Transverse colon (tissue), 4 donors: ENCODE measurements around the gene SFTPA1. TPM values are rescaled to one million over a fixed set of nuclear protein-coding genes. Genes with fewer than 3 reads are reported as not detected.
"Not testable (repeated sequence)": the region's sequence is repeated elsewhere in the genome, so short reads cannot be mapped to it uniquely, and the experiment has no call there.

Experiments used
- DNase-seq: peaks from one replicate; pipeline ENCODE4 v3.0.0-alpha.2; 2019
- H3K27ac ChIP-seq, 4 donors: fragments of 200-600 bp; sonication (generic); 2 replicates each; pipeline ENCODE4 v1.5.1; 2016 to 2018; ENCODE audit warnings: inconsistent platforms in 4 of 4
- H3K27me3 ChIP-seq: fragments of 200-600 bp; sonication (generic); 2 replicates; pipeline ENCODE4 v1.5.1; 2017; ENCODE audit warnings: inconsistent platforms
- H3K36me3 ChIP-seq, 4 donors: fragments of 200-600 bp; sonication (generic); 2 replicates each; pipeline ENCODE4 v1.5.1; 2017 to 2019; ENCODE audit warnings: inconsistent platforms in 4 of 4
- H3K4me1 ChIP-seq, 4 donors: fragments of 200-600 bp; sonication (generic); 2 replicates each; pipeline ENCODE4 v1.5.1; 2017 to 2020; ENCODE audit warnings: inconsistent platforms in 4 of 4
- H3K4me3 ChIP-seq, 4 donors: fragments of 200-600 bp; sonication (generic); 1 replicate in 1 of 4; 2 replicates in 3 of 4; pipeline versions ENCODE4 v1.5.1 to v1.6.1; 2017 to 2019; ENCODE audit warnings: inconsistent platforms in 4 of 4
- H3K9me3 ChIP-seq, 2 donors: fragments of 200-600 bp; sonication (generic); 2 replicates each; pipeline ENCODE4 v1.5.1; 2017 to 2019; ENCODE audit warnings: inconsistent platforms in 2 of 2
- CTCF ChIP-seq, 5 experiments: fragments of 200-600 bp in 3 of 5; fragments of 450-650 bp in 2 of 5; sonication (generic) in 3 of 5; IDR thresholded peaks; 1 replicate in 2 of 5; 2 replicates in 3 of 5; pipeline ENCODE4 v1.5.1; 2016 to 2017; ENCODE audit warnings: antibody characterized with exemption in 5 of 5, inconsistent platforms in 3 of 5, mild to moderate bottlenecking in 2 of 5, moderate library complexity in 1 of 5
- EP300 ChIP-seq: sonication (generic); formaldehyde crosslinking; IDR thresholded peaks from one replicate; pipeline ENCODE4 v1.6.1; 2017; ENCODE audit warnings: antibody characterized with exemption, low read depth
- POLR2A ChIP-seq: fragments of 450-650 bp; IDR thresholded peaks from one replicate; pipeline ENCODE4 v1.6.1; 2016; ENCODE audit warnings: antibody characterized with exemption, mild to moderate bottlenecking, moderate library complexity
- POLR2AphosphoS5 ChIP-seq, 3 donors: sonication (generic); formaldehyde crosslinking; IDR thresholded peaks; one replicate each; pipeline ENCODE4 v1.6.1; 2016; ENCODE audit warnings: antibody characterized with exemption in 3 of 3
- WGBS, 2 donors: methylation state at CpG; one replicate each; pipeline ENCODE4 v1.1.5; 2018; ENCODE audit warnings: low coverage in 1 of 2; 5-methylcytosine and 5-hydroxymethylcytosine counted together
- in situ Hi-C, 4 donors: fragments of 200-750 bp; cut with MboI; loops; one replicate each; pipeline versions ENCODE4 v1.15.0 to v1.15.1; 2017; ENCODE audit warnings: low sequenced_read_pairs in 3 of 4, low pct_ligation_motif_present in 1 of 4, low pct_unique_long_range_greater_than_20kb in 1 of 4
- intact Hi-C: fragments of 100-400 bp; cut with DNase I; formaldehyde crosslinking; loops from one replicate; pipeline ENCODE4 v1.15.1; 2023; ENCODE audit warnings: low total_unique reads
- total RNA-seq, 4 donors: library from RNA; depleted of rRNA; stranded (reverse); fragments of >200 nt; gene quantifications; one replicate each; pipeline ENCODE4 v1.1.0, GENCODE V29; 2016

Gene SFTPA1
- not detected for total RNA-seq

DNA sequence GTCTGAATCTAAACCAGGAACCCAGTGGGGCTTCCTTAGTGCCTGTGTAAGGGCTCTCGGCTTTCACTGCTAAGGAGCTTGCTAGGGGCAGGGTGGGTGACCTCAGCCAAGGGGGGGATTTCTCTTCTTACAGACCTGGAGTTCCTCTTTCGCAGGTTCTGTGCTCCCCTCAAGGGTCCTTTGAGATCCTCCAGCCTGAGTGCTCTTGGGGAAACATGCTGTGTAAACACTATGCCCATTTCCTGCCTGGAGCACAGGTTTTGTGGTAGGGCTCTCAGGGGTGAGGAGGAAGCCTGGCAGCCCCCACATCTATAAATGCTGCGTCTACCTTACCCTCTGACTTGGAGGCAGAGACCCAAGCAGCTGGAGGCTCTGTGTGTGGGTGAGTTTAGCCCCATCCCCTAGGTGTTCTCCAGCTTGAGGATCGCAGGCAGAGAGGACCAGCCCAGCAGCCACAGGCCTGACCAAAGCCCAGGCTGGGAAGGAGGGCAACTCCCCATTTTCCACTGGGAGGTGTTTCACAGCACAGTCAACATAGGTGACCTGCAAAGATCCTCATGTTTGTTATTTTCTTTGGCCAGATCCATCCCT is at the start of gene SFTPA1:
Gene SFTPA1 (plus strand): TSS at position 339 of the 591 bp plus-strand sequence. CDS start 887 bp downstream, outside the sequence.
- Histone ChIP-seq H3K9me3 (no peaks in the 10 kb centered on the region), H3K27ac (no peak within 1 kb of the TSS), H3K36me3 (no peaks in the 10 kb centered on the region), H3K4me3 (no peak within 1 kb of the TSS), H3K27me3 (no peaks in the 10 kb centered on the region), H3K4me1 (no peaks in the 10 kb centered on the region)
- TF ChIP-seq CTCF (IDR thresholded peaks at IDR 0.05): no peak
- no peak for TF ChIP-seq EP300
- TF ChIP-seq POLR2A: no peak
- TF ChIP-seq POLR2AphosphoS5 (IDR thresholded peaks at IDR 0.05): no peak
- no peak for DNase-seq
- in situ Hi-C loops (loop anchor here in 1 of 4 donors (5.0 kb wide), 1 partner anchor 53 kb away; no protein-coding TSS in a partner anchor), intact Hi-C loops (no loop called here)
- 68% methylated on average over 4 of the region's 4 CpGs; no CpG with 5 or more reads in 1 of the 2 donors for WGBS, 2 donors

- in situ Hi-C loops: loop anchor here in 3 of 4 donors (25.0 kb wide), 2 partner anchors 376 to 701 kb away; partner anchors contain the start of gene SFTPD (in 3 of the 3)
- DNase-seq: no peak
- intact Hi-C loops: no loop called here
- Histone ChIP-seq H3K9me3 (no peaks in the 10 kb centered on the region), H3K4me1 (peaks cover 0 to 18% (median 8%) of the 10 kb centered on the region in 4 donors), H3K4me3 (no peak overlapping the region), H3K27me3 (no peaks in the 10 kb centered on the region), H3K27ac (peak overlapping the region in 1 of 4 donors; percentile 14), H3K36me3 (no peaks in the 10 kb centered on the region)
- 48 to 60% methylated on average over 2 to 3 of the region's 3 CpGs for WGBS, 2 donors
- TF ChIP-seq EP300 (no peak), POLR2A (no peak), CTCF (IDR thresholded peaks at IDR 0.05) (no peak), POLR2AphosphoS5 (IDR thresholded peaks at IDR 0.05) (no peak)
Measured at GRCh38 chr10:79561257-79561656, 49.5 kb upstream of the SFTPA1 start.

DNA sequence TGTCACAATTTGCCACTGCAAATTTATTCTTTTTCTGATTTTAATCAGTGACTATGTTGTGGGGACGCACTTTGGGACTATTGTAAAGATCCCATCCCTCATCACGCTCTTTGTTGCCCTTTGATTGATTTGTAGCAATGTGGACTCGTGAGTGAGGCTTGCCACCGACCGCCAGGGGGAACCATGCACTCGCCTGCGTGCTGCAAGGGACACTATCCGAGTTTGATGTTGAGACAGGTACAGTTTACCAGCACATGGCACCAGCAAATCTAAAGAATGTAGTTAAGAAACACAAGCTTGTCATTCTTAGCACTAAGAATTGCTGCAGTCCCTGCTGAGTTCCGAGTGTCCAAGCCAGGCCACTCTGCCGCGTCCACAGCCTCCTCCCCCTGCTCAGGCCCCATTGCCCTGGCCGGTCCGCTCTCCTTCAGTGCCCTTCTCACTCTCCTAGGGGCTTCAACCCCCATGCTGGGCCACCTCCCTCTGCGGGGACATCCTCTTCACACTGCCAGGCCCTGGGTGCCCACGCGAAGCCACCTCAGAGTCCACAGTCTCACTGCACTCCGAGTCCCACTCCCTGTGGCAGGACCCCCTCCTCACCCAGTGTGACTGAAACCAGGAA is 48.5 kb upstream of the SFTPA1 start:
- 46 to 60% methylated on average over 1 to 17 of the region's 17 CpGs for WGBS, 2 donors
- Histone ChIP-seq H3K27me3 (no peaks in the 10 kb centered on the region), H3K4me1 (peaks cover 0 to 18% (median 8%) of the 10 kb centered on the region in 4 donors), H3K27ac (no peak overlapping the region), H3K4me3 (no peak overlapping the region), H3K36me3 (no peaks in the 10 kb centered on the region), H3K9me3 (no peaks in the 10 kb centered on the region)
- peak; percentile 71 for DNase-seq
- in situ Hi-C loops: loop anchor here in 3 of 4 donors (25.0 kb wide), 2 partner anchors 375 to 700 kb away; partner anchors contain the start of gene SFTPD (in 3 of the 3)
- intact Hi-C loops: no loop called here
- TF ChIP-seq CTCF (IDR thresholded peaks at IDR 0.05) (peak; percentile 60 to 73 (median 72)), EP300 (no peak)

DNA sequence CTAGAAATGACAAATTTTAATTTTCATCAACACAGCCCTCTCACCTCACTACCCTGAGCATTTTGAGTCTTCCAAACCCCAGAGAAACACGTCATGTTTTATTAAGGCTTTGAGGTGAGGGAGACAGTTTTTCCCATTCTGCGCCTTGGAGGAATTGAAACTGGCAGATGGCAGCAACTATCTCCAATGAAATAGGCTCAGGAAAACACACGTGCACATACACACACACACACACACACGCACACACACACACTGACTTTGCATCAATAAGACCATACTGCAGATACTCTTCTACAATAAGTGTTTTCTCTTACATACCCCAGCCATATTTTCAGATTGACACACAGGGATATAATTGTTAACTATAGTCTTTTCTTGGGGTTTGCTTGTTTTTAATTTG is 47.3 kb upstream of the SFTPA1 start:
- Histone ChIP-seq H3K27me3 (peaks cover 7% of the 10 kb centered on the region), H3K36me3 (no peaks in the 10 kb centered on the region), H3K4me3 (no peak overlapping the region), H3K27ac (no peak overlapping the region), H3K9me3 (no peaks in the 10 kb centered on the region), H3K4me1 (peaks cover 0 to 18% (median 8%) of the 10 kb centered on the region in 4 donors)
- intact Hi-C loops: no loop called here
- in situ Hi-C loops: loop anchor here in 3 of 4 donors (25.0 kb wide), 2 partner anchors 374 to 699 kb away; partner anchors contain the start of gene SFTPD (in 3 of the 3)
- TF ChIP-seq CTCF (IDR thresholded peaks at IDR 0.05) (no peak), EP300 (no peak)
- 53 to 86% methylated on average over 2 to 4 of the region's 4 CpGs for WGBS, 2 donors
- no peak for DNase-seq

DNA sequence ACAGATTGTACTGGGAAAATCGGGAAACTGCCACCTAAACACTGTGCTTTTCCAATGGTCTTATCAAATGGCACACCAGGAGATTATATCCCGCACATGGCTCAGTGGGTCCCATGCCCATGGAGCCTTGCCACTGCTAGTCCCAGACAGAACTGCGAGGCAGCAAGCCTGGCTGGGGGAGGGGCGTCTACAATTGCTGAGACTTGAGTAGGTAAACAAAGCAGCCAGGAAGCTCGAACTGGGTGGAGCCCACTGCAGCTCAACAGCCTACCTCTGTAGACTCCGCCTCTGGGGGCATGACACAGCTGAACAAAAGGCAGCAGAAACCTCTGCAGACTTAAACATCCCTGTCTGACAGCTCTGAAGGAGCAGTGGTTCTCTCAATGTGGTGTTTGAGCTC is 40.1 kb upstream of the SFTPA1 start:
- in situ Hi-C loops: loop anchor here in 3 of 4 donors (25.0 kb wide), 2 partner anchors 367 to 692 kb away; partner anchors contain the start of gene SFTPD (in 3 of the 3)
- H3K36me3 ChIP-seq, H3K9me3 ChIP-seq, intact Hi-C loops, H3K4me1 ChIP-seq, H3K4me3 ChIP-seq, DNase-seq, H3K27ac ChIP-seq: not testable (repeated sequence)
- 70 to 100% methylated on average over 1 to 6 of the region's 6 CpGs for WGBS, 2 donors
- H3K27me3 ChIP-seq: peaks cover 16% of the 10 kb centered on the region
